ENCODE results near the gene ZNF296.

ZNF296 gene

GRCh38 chr19:45037393-45038169, 38.7 kb downstream of the ZNF296 start:
- no peak for TF ChIP-seq CTCF (IDR thresholded peaks at IDR 0.05; ENCODE audit: low read depth, low read length, missing control alignments)
- no peak overlapping the region for H3K4me3 ChIP-seq (replicated peaks; ENCODE audit: low read depth, low read length)
- no peak for DNase-seq (ENCODE audit: extremely low read depth, low read depth)

DNA sequence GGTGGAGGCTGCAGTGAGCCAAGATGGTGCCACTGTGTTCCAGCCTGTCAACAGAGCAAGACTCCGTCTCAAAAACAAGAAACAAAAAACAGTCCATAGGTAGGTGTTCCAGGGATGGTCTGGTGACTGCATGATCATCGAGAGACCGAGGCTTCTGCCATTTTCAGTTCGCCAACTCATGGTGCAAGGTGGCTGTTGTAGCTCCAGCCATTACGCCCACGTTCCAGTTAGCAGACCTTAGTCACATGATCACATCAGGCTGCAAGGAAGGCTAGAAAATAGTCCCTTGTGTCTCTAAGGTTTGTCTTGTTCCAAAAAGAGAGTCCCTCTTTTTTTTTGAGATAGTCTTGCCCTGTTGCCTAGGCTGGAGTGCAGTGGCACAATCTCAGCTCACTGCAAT, 40.5 kb downstream of the ZNF296 start:
- TF ChIP-seq CTCF (IDR thresholded peaks at IDR 0.05; ENCODE audit: low read depth, low read length, missing control alignments), result no peak
- H3K4me3 ChIP-seq (replicated peaks; ENCODE audit: low read depth, low read length), result no peak overlapping the region
- no peak for DNase-seq (ENCODE audit: extremely low read depth, low read depth)

GRCh38 chr19:45032421-45032820, 43.9 kb downstream of the ZNF296 start:
- no peak overlapping the region for H3K4me3 ChIP-seq (replicated peaks; ENCODE audit: low read depth, low read length)
- TF ChIP-seq CTCF (IDR thresholded peaks at IDR 0.05; ENCODE audit: low read depth, low read length, missing control alignments), result no peak
- DNase-seq (ENCODE audit: extremely low read depth, low read depth), result no peak

- H3K4me3 ChIP-seq (replicated peaks; ENCODE audit: low read depth, low read length), result no peak overlapping the region
These were observed 45.5 kb downstream of the ZNF296 start for GRCh38 chr19:45030825-45031224.

GRCh38 chr19:45027371-45027770, 48.9 kb downstream of the ZNF296 start:
- DNase-seq (ENCODE audit: extremely low read depth, low read depth), result no peak
- TF ChIP-seq CTCF (IDR thresholded peaks at IDR 0.05; ENCODE audit: low read depth, low read length, missing control alignments), result no peak
- H3K4me3 ChIP-seq (replicated peaks; ENCODE audit: low read depth, low read length), result no peak overlapping the region

More at GRCh38 chr19:45030825-45031224, 45.5 kb downstream of the ZNF296 start:
- DNase-seq (ENCODE audit: extremely low read depth, low read depth), result no peak
- no peak for TF ChIP-seq CTCF (IDR thresholded peaks at IDR 0.05; ENCODE audit: low read depth, low read length, missing control alignments)

DNA sequence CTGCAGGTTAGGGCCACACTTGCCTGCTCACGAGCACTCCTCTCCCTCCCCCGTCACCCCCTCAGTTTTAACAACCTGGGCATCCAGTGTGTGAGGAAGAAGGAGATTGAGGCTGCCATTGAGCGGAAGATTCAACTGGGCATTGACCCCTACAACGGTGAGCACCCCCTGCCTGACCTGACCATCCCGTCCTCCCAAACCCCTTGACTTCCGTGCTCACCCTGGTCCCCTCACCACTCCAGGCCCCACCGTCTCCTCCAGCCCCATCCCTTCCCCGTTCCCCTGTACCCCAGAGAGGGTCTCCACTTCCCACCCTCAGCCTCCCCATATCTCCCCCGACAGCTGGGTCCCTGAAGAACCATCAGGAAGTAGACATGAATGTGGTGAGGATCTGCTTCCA, 51.0 kb downstream of the ZNF296 start:
- no peak for TF ChIP-seq CTCF (IDR thresholded peaks at IDR 0.05; ENCODE audit: low read depth, low read length, missing control alignments)
- no peak for DNase-seq (ENCODE audit: extremely low read depth, low read depth)
- H3K4me3 ChIP-seq (replicated peaks; ENCODE audit: low read depth, low read length), result no peak overlapping the region

DNA sequence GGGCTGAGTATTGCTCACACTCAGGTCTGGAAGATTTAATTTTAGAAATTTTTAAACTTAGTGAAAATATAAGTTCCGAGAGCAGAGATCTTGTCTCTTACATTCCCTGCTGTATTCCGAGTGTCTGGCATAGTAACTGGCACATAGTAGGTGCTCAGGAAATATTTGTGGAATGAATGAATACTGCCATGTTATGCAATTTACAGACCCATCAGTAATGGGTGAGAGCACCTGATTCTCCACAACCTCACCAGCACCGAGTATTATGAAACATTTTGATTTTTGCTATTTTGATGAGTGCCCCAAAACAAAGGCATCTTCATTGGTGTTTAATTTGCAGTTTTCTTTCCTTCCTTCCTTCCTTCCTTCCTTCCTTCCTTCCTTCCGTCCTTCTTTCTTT, 53.2 kb downstream of the ZNF296 start:
- no peak for DNase-seq (ENCODE audit: extremely low read depth, low read depth)
- TF ChIP-seq CTCF (IDR thresholded peaks at IDR 0.05; ENCODE audit: low read depth, low read length, missing control alignments), result no peak
- H3K4me3 ChIP-seq (replicated peaks; ENCODE audit: low read depth, low read length), result no peak overlapping the region
